Amniotic stem cell (primary cell): ENCODE measurements around the gene IL26.
"Not testable (repeated sequence)": the region's sequence is repeated elsewhere in the genome, so short reads cannot be mapped to it uniquely, and the experiment has no call there.

Experiments used
- DNase-seq: peaks from one replicate; lab custom pipeline; 2025; lab: John Stamatoyannopoulos, UW

The IL26 gene

DNA sequence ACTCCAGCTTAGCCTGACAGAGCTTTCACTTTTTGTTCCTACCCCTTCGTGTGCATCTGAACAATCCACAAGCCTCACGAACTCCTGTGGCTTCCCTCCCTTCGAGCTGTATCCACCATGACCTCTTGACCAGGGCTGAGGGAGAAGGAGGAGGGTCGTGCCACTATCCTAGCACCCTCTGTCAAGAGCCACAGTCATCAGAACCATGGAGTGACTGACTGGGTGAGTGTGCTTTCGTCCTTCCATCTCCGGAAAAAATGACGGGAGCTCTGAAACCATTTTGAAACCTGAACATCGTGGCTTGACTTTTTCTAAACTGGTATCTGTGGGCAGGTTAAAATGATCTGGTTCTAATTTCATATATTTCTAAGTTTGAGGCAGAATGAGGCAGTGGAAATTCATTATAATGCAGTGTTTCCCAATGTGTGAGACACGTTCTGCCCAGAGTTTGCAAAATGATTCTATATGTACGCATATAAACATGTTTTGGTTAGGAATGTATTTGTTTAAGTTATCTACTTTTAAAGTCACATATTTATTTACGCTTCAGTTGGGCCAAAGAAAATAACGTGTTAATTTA lies 27.0 kb downstream of the IL26 start:
- DNase-seq, result no peak

DNA sequence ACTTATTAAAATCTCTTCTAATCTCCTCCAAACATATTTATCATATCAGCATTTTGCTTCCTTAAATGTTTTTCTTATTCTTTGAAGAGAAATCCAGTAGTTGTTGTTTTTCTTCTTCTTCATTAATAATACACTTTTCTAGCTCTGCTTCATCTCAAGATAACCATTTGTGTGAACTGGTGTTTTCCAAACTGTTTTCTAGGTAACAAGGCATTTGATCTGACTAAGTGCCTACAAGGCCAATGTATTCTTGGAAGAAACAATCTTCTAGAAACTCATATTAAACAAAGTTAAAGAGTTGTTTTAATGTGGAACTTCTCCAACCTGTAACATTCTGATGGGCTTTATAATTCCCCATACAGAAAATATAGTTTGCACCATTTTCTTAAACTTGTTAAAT lies 35.3 kb downstream of the IL26 start:
- no peak for DNase-seq

DNA sequence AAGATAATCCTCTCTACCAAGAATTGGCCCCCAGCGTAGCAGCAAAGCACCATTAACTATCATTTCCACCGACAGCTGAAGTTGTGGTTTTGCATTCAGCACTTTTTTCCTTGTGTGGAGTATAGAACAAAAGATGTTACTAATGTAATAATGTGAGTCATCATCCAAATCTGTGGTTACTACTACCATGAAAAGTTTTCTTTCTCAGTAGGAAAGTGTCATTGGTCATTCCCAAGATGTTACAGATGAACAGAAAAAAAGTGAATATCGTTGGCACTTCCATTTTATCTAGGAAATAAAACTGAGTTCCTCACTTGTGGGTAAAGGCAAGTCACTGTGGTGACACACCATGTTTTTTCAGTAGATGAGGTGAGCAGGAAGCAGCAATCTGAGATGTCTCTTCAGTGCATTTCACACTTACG lies 35.8 kb downstream of the IL26 start:
- no peak for DNase-seq

DNA sequence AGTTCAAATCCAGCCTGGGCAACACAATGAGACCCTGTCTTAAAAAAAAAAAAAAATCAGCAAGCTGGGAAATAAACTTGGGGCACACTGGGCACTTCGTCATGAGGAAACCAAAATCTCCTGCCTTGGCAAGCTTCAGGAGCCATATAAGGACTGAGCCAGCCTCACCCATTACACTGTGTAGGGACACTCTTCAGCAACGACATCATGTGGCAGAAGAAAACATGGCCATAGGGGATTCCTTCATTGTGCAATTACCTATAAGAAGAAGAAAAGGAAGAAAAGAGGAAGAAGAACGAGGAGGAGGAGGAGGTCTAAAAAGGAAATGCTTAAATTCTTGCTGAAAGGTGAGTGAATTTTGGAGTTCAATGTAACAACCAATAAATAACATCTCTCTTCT lies 40.0 kb downstream of the IL26 start:
- DNase-seq, result no peak

DNA sequence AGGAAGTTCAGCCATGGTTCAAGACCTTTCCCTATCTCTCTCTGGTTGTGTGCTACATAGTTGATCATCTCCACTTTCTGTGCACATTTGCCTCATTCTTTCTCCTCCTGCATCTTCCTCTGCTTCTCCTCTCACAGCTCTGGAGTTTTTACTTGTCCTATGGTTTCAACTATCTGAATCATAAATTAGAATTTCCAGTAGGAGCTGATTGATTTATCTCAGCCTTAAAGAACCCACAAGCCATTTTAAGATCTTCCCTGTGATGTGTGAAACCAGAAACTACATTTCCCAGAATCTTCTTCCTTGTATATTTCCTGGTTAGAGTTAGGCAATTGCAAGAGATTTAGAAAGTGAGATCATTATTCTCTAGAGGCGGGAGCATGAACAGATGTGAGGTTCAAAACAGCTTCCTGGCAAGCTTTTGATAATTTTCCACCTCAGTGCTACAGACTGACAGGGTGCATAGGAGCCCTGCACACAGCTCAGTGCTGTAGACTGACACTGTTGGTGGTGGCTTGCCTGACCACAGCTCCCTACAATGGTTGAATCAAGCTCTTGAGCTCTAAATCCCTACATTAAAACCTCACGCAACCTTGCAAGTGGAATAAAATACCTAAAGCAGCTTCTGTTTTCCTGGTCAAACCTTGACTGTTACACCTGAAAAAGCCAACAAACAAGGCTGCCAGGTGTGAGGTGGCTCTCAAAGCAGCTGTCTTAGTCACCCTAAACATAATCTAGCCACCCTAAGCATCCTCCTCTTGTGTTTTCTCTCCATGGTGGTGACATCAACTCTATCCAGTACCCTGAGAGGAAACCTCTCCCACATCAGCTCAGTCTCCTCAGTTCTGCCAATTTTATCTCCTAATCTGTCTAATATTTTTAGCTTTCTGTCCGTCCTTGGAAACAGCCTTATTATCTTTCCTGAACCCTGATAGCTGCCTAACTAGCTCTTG lies 44.5 kb downstream of the IL26 start:
- DNase-seq, result no peak

DNA sequence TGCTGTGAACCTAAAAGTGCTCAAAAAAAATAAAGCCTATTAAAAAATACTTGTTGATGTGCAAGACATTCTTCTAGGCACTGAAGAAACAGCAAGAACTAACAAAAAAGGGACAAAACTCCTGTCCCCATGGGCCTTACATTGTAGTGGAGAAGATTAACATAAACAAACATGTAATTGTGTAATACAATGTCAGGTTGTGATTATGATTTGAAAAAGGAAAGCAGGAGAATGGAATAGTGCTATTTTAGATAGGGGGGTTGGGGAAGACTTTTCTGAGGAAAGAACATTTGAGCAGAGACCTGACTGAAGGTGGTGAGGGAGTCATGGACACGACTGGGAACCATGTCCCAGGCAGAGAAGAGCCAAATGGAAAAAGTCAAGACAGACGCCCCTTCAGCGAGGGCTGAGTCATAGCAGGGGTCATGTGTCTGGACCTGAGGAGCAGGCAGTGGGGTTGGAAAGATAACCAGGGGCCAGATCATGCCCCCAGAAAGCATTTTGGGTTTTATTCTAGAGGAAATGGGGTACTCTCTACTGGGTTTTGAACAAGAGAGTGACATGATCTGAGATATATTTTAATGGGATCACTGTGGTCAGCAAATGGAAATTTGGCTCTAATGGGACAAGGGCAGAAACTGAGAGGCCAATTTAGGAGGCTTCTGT lies 46.7 kb downstream of the IL26 start:
- no peak for DNase-seq

DNA sequence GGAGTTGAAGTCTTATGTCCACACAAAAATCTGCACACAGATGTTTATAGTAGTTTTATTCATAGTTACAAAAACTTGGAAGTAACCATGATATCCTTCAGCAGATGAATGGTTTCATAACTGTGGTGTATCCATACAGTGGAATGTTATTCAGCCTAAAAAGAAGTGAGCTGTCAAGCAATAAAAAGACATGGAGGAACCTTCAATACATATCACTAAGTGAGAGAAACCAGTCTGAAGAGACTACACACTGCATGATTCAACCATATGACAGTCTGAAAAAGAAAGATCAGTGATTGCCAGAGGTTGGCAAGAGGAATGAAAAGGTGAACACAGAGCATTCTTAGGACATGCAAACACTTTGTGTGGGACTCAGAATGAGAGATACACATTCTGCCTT lies 47.4 kb downstream of the IL26 start:
- no peak for DNase-seq

DNA sequence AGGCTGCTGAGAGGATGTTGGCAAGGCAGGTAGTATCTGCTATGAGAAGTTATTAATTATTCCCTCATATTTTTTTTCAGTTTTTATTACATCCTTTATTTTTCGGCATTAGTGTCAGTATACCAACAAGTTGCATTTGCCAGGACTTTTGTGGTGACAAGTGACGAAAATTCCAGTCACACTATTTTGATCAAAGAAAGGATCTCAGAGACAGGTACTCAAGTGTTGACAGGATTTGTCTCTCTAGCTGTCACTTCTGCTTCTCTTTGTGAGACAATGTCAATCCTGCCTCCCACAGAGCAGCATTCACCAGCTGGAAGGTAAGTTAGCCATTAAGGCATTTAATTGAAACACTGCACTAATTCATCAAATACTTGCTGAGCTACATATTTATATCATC lies 48.0 kb downstream of the IL26 start:
- DNase-seq, result no peak

DNA sequence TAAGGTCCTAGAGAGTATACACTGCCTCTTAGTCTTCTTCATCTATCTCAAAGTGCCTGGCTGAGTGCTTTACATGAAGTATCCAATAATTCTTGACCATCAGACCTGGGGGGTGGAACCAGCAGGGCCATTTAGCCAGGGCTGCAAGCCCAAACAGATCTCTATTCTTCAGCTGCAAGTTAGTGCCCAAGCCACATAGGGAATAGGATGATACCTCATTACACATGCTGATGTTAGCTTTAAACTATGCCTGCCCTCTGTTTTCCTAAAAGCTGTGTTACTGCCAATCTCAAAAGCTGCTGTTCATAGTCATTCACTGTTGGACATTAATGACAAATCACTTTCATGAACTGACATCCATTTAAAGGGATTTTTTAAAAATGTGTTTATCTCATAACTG lies 49.4 kb downstream of the IL26 start:
- DNase-seq, result no peak

DNA sequence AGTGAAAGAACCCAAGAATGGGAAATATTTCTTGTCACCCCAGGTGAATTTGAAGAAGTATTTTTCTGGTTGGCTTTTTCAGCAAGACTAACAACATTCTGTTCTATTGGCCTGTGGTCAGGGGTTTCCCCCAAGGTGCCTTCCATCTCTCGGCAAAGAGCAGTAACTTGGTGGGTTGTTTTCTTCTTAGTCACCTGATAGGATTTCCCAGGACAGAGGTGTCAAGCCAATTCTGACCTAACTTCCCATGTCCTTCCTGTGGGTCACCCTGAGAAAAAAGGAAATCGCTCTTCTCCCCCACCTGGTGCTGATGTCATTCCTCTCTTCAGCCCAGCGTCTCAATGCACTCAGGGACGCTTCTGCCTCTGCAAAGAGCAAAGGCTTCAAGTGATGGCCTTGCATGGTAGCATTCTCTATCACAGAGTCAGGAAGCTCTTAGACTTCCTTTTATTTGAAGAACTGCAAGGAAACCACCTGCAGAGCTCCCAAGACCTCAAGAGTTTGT lies 50.0 kb downstream of the IL26 start:
- no peak for DNase-seq

DNA sequence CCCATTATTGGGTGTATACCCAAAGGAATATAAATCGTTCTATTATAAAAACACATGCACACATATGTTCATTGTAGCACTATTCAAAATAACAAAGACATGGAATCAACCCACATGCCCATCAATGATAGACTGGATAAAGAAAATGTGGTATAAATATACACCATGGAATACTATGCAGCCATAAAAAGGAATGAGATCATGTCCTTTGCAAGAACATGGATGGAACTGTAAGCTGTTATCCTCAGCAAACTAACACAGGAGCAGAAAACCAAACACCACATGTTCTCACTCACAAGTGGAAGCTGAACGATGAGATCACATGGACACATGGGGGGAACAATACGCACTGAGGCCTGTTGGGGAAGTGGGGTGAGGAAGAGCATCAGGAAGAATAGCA lies 50.8 kb downstream of the IL26 start:
- not testable (repeated sequence) for DNase-seq

DNA sequence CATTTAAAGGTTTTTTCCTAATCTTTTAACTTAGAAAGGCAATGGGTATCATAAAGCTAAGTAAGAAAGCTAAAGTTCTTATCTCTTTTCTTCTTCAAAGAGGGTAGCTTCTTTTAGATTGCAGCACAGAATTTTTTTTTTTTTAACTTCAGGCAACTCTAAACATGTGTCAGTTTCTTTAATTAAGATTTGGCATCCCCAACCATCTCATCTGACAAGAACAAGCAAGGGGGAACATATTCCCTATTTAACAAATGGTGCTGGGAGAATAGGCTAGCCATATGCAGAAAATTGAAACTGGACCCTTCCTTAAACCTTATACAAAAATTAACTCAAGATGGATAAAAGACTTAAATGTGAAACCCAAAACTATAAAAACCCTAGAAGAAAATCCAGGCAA lies 51.8 kb downstream of the IL26 start:
- DNase-seq, result no peak

DNA sequence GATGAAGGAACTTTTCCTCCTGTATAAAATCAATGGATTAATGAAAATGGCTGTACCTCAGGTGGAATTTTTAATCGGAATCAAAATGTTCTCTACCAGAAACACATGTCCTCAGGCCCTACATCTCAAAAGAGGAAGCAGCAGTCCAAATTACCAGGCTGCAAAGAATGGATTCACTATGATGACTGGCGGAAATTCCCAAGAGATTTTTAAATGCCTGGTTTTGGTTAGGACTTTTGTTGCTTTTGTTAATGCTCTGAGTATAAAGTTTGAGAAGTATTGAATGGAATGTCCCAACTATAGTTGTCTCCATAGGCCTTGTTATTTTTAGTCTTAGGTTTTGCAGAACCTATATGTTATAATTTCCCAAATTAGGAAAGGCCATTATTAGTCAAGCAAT lies 54.9 kb downstream of the IL26 start:
- DNase-seq, result no peak

DNA sequence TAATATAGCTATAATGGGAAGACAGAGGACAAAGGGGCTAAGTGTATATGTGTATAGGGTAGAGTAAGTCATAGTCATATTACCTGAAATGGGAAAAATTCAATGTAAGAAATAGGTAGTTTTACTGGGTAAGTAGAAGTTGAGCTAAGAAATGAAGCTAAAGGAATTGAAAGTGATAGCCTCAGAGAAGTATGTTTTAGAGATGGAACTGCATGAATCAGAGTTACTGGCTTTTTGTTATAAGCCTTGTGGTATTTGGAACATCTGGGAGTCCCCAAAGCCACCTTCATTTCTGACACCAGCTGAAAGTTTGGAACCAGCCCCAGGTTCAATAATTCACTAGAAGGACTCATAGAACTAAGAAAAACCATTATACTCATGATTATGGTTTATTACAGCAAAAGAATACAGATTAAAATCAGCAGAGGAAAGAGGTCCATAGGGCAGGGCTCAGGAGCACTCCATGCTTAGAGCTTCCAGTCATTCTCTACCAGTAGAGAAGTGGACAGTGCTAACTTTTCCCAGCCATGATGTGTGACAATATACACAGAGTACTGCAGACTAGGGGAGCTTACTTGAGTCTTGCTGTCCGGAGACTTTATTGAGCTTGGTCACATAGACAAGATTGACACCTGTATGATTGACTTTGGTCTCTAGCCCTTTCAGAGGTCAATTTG lies 56.3 kb downstream of the IL26 start:
- DNase-seq, result no peak

DNA sequence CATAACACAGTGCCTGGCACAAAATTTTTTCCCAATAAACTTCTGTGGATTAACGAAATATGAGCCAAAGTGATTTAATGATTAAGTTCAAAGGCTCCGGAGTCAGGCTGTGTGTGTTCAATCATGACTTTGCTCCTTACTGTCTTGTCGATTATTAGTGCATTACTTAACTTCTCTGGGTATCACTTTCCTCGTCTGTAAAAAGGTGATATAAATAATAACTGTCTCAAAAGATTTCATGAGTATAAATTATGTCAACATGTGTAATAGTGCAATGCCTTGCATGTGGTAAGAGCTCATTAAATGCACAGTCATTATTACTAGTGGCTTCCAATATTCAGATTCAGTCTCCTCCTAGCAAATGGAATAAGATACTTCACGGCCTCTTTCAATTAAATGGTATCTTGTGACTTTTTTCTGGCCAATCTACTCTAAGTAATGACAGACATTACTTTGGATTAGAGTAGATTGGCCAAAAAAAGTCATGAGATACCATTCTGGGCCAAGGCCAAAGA lies 59.2 kb downstream of the IL26 start:
- no peak for DNase-seq

DNA sequence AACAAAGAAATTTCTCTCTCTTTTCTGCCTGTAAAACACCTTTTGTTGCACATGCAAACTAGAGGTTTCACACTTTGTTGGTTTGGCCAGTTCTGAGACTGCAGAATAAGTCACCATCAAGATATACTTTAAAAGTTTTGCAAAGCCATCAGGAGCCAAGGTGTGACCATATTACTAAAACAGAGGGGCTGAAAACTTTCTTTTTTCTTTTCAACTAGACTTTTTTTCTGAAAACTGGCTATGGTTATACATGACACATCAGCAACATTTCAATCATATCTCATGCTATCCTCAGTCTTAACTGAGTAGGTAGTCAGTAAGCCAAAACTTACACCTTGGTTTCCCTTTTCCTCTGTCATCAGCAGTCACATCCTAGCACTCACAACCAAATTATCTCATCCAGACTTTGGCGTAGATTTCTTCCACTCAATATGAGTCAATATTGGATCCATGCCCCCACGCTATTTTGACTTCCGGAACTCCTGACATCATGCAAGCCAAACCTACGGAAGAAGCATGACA lies 62.0 kb downstream of the IL26 start:
- DNase-seq, result no peak

DNA sequence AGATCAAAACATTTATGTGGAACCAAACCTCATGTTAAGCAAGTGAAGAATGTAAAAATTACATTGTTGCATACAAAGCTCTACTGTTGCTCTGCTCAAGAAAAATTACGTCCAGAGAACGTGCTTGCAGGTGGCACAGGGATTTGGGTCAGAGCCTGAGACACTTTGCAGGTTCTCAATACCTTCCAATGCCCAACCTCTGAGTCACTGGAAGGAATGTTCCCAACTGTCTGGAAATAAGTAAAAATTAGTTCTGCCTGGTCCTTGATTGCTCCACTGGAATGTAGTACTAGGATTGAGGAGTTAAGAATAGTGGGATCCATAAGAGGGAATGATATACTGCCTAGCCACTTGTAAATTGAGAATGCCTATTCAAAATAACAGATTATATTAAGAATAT lies 63.2 kb downstream of the IL26 start:
- DNase-seq, result no peak

DNA sequence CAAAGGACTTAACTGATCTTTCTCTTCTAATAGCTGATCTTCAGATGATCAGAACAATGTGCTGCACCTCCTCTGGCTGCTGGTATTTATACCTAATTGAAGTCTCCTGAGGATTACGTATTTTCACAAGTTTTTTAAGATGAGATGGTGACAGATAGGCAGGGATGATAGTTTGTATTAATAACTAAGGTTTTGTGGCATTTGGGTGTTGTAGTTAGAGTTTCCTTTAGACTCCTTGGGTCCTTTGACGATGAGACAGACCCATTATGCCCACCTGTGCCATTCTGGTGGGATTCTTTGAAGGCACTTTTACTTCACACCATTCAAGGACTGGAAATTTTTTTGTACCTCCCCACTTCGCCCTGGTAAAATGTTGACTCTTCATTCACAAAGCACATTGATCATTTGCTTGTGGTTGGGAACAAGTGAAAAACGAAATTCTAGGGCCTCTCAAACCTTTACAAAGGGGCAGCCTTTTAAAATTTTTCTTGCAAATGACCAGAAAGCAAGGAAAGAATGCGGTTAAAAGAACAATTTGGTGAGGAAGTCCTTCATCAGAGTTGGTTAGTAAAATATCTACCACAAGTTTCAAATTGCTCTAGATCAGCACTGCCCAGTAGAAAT lies 65.8 kb downstream of the IL26 start, which contains the start of gene IFNG:
TSS of gene IFNG (minus strand) at position 60 of the 624 bp plus-strand sequence. CDS start 125 bp downstream, outside the sequence.
- no peak for DNase-seq

DNA sequence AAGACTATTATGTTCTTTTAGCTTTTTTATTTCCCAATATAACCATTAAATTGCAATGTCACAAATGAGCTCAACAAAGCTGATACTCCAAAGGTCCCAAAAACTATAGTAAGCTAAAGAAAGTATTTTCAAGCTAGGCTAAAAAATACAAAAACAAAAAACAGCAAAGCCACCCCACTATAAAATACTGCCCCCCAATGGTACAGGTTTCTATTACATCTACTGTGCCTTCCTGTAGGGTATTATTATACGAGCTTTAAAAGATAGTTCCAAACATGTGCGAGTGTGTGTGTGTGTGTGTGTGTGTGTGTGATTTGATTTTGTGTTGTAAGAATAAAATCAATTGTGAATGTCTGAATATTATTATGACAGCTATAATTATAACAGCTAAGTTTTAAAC lies 67.2 kb downstream of the IL26 start:
- DNase-seq, result no peak

DNA sequence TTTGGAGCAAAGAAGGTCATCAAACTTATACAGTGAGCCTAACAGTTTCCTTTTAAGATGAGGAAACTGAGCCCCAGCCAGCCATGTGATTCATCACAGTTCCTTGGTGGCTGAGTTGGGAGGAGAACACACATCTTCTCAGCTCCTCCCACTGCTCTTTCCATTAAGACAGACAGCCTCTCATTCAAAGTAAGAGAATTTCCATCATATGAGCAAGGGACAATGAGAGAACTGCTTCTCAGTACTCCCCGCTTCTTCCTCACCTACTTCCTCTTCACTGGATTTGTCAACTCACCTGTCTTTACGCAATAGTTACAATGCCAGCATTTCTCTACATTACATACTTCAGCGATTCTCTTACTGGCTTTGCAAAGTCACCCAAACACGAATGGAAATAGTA lies 68.2 kb downstream of the IL26 start:
- DNase-seq, result no peak

DNA sequence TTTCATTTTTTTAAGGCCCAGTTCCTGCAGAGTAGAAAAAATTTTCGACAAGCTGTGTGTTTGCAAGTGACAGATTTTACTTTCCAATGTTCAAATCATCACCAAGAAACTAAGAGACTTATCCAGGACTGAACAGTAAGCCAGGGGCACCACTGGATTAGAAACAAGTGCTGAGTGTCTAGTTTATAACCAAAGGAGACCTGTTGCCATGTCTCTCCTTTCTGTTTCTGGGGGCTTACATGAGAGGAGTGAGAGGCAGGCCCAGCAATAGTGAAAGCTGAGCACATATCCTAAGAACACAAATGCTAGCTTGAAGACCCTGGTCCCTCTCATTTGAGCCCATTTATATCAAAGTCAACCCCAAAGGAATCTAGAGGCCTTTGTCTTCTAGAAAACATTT lies 69.0 kb downstream of the IL26 start:
- no peak for DNase-seq
